ENCODE data around the gene PNCK. TPM values are rescaled to one million over a fixed set of nuclear protein-coding genes. Genes with fewer than 3 reads are reported as not detected.
A peak's percentile ranks its signal among the peaks of the same experiment; 100 is the strongest.
"Not testable (repeated sequence)": the region's sequence is repeated elsewhere in the genome, so short reads cannot be mapped to it uniquely, and the experiment has no call there.

Gene PNCK
- total RNA-seq, 2 experiments from 2014 or later: 0.30 to 0.71 TPM

- POLR2A ChIA-PET: no interaction called here
- intact Hi-C loops (cut with DNase I, micrococcal nuclease): no loop called here
These were observed 15.4 kb upstream of the PNCK start for GRCh38 chrX:153688911-153689590.

DNA sequence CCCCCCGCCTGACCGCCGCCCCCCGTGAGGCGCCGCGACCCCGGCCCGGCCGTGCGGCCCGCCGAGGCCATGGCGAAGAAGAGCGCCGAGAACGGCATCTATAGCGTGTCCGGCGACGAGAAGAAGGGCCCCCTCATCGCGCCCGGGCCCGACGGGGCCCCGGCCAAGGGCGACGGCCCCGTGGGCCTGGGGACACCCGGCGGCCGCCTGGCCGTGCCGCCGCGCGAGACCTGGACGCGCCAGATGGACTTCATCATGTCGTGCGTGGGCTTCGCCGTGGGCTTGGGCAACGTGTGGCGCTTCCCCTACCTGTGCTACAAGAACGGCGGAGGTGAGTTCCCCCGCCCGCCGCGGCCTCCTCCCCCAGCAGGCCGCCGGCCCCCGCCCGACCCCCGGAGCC is 14.9 kb upstream of the PNCK start:
- H3K27ac Mint-ChIP-seq: no peak overlapping the region

More at GRCh38 chrX:153688911-153689590, 15.4 kb upstream of the PNCK start:
- no peaks in the 10 kb centered on the region for H3K9me3 Mint-ChIP-seq (ENCODE audit: low read depth)
- no peaks in the 10 kb centered on the region for H3K36me3 Mint-ChIP-seq (ENCODE audit: low read depth)
- ATAC-seq (no peak), DNase-seq (no peak)
- CTCF ChIA-PET: no interaction called here
- H3K27ac Mint-ChIP-seq: no peak overlapping the region
- no peaks in the 10 kb centered on the region for H3K4me1 Mint-ChIP-seq
- peaks cover 6% of the 10 kb centered on the region for H3K27me3 Mint-ChIP-seq
- no peak overlapping the region for H3K4me3 Mint-ChIP-seq

GRCh38 chrX:153688071-153688470 is 14.5 kb upstream of the PNCK start:
- intact Hi-C loops (cut with DNase I, micrococcal nuclease): no loop called here
- H3K27me3 Mint-ChIP-seq: peaks cover 6% of the 10 kb centered on the region
- no peaks in the 10 kb centered on the region for H3K9me3 Mint-ChIP-seq (ENCODE audit: low read depth)
- peak; percentile 21 for ATAC-seq
- CTCF ChIA-PET: interaction anchor here (1.4 kb wide), 2 partner anchors 20 to 182 kb away, joined by 3 read pairs; no protein-coding TSS in a partner anchor
- H3K4me3 Mint-ChIP-seq: no peak overlapping the region
- no peak overlapping the region for H3K27ac Mint-ChIP-seq
- no peaks in the 10 kb centered on the region for H3K36me3 Mint-ChIP-seq (ENCODE audit: low read depth)
- POLR2A ChIA-PET: no interaction called here
- H3K4me1 Mint-ChIP-seq: no peaks in the 10 kb centered on the region
- no peak for DNase-seq

More for the DNA sequence above, 14.9 kb upstream of the PNCK start:
- Mint-ChIP-seq H3K9me3 (ENCODE audit: low read depth) (no peaks in the 10 kb centered on the region), H3K4me1 (no peaks in the 10 kb centered on the region), H3K4me3 (no peak overlapping the region), H3K36me3 (ENCODE audit: low read depth) (no peaks in the 10 kb centered on the region), H3K27me3 (peaks cover 6% of the 10 kb centered on the region)
- intact Hi-C loops (cut with DNase I, micrococcal nuclease): no loop called here
- ChIA-PET CTCF (interaction anchor here (1.4 kb wide), 1 partner anchor 20 kb away, joined by 3 read pairs; no protein-coding TSS in a partner anchor), POLR2A (no interaction called here)
- DNase-seq: no peak
- no peak for ATAC-seq

DNA sequence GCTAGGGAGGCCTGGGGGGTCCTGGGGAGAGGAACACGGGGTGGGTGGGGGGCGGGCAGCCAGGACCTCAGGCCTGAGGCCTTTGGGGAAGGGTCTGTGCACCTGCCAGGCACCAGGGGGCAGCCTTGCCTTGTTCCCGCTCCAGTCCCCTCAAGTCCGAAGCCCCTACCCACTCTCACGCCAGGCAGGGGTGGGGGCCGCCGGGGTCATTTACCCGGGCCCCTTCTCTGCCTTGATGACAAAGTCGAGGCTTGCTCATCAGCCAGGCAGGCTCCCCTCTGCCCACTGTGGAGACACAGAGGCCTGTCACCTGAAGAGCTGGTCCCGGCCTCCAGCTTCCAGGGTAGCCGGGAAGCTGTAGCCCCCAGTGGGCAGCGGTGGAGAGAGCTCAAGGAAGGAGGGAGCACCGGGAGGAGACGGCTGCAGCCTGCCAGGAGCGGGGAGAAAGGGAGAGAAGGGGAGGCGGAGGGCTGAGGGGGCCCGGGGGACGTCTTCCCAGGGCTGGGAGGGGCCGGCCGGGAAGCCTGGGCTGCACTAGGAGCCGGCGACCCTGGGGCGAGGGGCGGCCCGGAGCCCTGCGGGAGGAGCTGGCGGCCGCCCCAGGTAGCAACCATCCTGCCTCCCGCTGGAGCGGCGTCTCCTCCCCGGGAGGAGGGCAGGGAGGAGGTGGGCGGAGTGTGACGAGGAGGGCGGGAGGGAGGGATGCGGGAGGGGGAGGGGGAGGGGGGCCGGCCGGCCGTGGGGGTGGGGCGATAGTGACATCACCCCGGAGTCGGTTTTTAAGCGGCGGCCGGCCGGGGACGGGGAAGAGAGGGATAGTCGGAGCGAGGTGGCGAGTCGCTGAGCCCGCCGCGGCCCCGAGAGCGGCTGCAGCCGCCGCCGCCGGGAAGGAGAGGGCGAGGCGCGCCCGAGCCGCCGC is 13.8 kb upstream of the PNCK start, which contains the start of gene SLC6A8:
TSS of gene SLC6A8 (plus strand) at position 806 of the 919 bp plus-strand sequence. CDS start 649 bp downstream, outside the sequence.
- Mint-ChIP-seq H3K36me3 (ENCODE audit: low read depth) (no peaks in the 10 kb centered on the region), H3K4me3 (peak within 1 kb of the TSS; percentile 68), H3K9me3 (ENCODE audit: low read depth) (no peaks in the 10 kb centered on the region), H3K27ac (no peak within 1 kb of the TSS), H3K27me3 (peaks cover 6% of the 10 kb centered on the region), H3K4me1 (no peaks in the 10 kb centered on the region)
- peak; percentile 58 for ATAC-seq
- peak; percentile 61 for DNase-seq
- POLR2A ChIA-PET: no interaction called here
- CTCF ChIA-PET: interaction anchor here (1.4 kb wide), 2 partner anchors 19 to 182 kb away, joined by 3 read pairs; no protein-coding TSS in a partner anchor
- intact Hi-C loops (cut with DNase I, micrococcal nuclease): no loop called here

DNA sequence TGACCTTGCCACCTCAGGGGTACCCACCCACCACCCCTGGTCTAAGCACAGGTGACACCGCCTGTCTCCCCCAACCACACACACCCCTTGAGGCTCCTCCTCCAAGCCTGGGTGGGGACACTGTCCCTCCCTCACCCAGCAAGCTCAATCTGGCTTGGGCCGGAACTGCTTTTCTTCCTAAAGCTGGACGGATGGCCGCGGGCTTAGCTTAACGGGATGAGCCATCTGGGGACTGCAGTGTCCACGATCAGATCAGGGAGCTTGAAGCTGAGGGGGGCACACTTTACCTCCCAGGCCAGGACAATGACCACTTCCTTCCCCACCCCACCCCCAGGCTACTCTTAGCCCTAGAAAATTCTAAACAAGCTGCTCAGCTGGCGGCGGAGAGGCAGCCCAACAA is 13.1 kb upstream of the PNCK start:
- intact Hi-C loops (cut with DNase I, micrococcal nuclease): no loop called here
- no peaks in the 10 kb centered on the region for H3K9me3 Mint-ChIP-seq (ENCODE audit: low read depth)
- no peaks in the 10 kb centered on the region for H3K36me3 Mint-ChIP-seq (ENCODE audit: low read depth)
- H3K4me1 Mint-ChIP-seq: no peaks in the 10 kb centered on the region
- ATAC-seq (no peak), DNase-seq (no peak)
- no peak overlapping the region for H3K27ac Mint-ChIP-seq
- ChIA-PET POLR2A (no interaction called here), CTCF (interaction anchor here (1.4 kb wide), 1 partner anchor 181 kb away, joined by 3 read pairs; no protein-coding TSS in a partner anchor)
- H3K27me3 Mint-ChIP-seq: peaks cover 6% of the 10 kb centered on the region
- no peak overlapping the region for H3K4me3 Mint-ChIP-seq

GRCh38 chrX:153685751-153686696 is 12.4 kb upstream of the PNCK start:
- no peaks in the 10 kb centered on the region for H3K9me3 Mint-ChIP-seq (ENCODE audit: low read depth)
- CTCF ChIA-PET: interaction anchor here (3.1 kb wide), 1 partner anchor 18 kb away, joined by 12 read pairs; no protein-coding TSS in a partner anchor
- ATAC-seq: no peak
- DNase-seq: no peak
- POLR2A ChIA-PET: no interaction called here
- no peak overlapping the region for H3K27ac Mint-ChIP-seq
- peaks cover 6% of the 10 kb centered on the region for H3K27me3 Mint-ChIP-seq
- intact Hi-C loops (cut with DNase I, micrococcal nuclease): no loop called here
- H3K36me3 Mint-ChIP-seq (ENCODE audit: low read depth): no peaks in the 10 kb centered on the region
- H3K4me1 Mint-ChIP-seq: no peaks in the 10 kb centered on the region
- H3K4me3 Mint-ChIP-seq: no peak overlapping the region

DNA sequence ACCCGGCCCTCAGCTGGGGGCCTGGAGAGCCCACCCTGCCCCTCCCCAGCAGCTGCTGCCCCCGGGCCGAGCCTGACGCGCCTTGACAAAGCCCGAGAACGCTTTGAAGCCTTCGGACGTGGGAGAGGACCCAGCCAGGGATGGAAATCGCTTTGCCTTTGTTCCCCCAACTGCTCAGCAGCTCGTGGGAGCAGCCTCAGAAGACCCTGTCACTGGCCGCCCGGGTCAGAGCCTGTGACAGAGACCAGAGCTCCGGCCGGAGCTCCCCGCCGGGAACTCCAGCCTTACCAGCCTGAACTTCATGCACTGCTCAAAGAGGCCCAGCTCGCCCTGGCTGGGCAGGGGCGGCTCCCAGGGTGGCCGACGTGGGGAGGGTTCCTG is 11.5 kb upstream of the PNCK start:
- Mint-ChIP-seq H3K27ac (no peak overlapping the region), H3K36me3 (ENCODE audit: low read depth) (no peaks in the 10 kb centered on the region), H3K4me1 (no peaks in the 10 kb centered on the region), H3K9me3 (ENCODE audit: low read depth) (no peaks in the 10 kb centered on the region), H3K4me3 (no peak overlapping the region), H3K27me3 (peaks cover 6% of the 10 kb centered on the region)
- POLR2A ChIA-PET: no interaction called here
- ATAC-seq: no peak
- intact Hi-C loops (cut with DNase I, micrococcal nuclease): no loop called here
- no peak for DNase-seq
- CTCF ChIA-PET: interaction anchor here (1.4 to 3.1 kb wide), 3 partner anchors 17 to 146 kb away, joined by 4 to 12 read pairs (median 7); no protein-coding TSS in a partner anchor

GRCh38 chrX:153684467-153685155 is 11.0 kb upstream of the PNCK start:
- ChIA-PET CTCF (interaction anchor here (1.4 to 3.1 kb wide), 3 partner anchors 17 to 145 kb away, joined by 4 to 12 read pairs (median 7); no protein-coding TSS in a partner anchor), POLR2A (no interaction called here)
- Mint-ChIP-seq H3K4me1 (no peaks in the 10 kb centered on the region), H3K4me3 (no peak overlapping the region), H3K36me3 (ENCODE audit: low read depth) (no peaks in the 10 kb centered on the region), H3K27ac (no peak overlapping the region), H3K27me3 (peaks cover 8% of the 10 kb centered on the region), H3K9me3 (ENCODE audit: low read depth) (no peaks in the 10 kb centered on the region)
- no peak for DNase-seq
- intact Hi-C loops (cut with DNase I, micrococcal nuclease): no loop called here
- no peak for ATAC-seq

GRCh38 chrX:153683486-153683885 is 9.9 kb upstream of the PNCK start:
- H3K9me3 Mint-ChIP-seq (ENCODE audit: low read depth); ATAC-seq; H3K4me1 Mint-ChIP-seq; POLR2A ChIA-PET; H3K4me3 Mint-ChIP-seq; H3K36me3 Mint-ChIP-seq (ENCODE audit: low read depth); intact Hi-C loops (cut with DNase I, micrococcal nuclease); H3K27me3 Mint-ChIP-seq; DNase-seq; H3K27ac Mint-ChIP-seq: not testable (repeated sequence)
- CTCF ChIA-PET: interaction anchor here (1.5 to 3.1 kb wide), 2 partner anchors 15 to 144 kb away, joined by 7 to 12 read pairs; no protein-coding TSS in a partner anchor

DNA sequence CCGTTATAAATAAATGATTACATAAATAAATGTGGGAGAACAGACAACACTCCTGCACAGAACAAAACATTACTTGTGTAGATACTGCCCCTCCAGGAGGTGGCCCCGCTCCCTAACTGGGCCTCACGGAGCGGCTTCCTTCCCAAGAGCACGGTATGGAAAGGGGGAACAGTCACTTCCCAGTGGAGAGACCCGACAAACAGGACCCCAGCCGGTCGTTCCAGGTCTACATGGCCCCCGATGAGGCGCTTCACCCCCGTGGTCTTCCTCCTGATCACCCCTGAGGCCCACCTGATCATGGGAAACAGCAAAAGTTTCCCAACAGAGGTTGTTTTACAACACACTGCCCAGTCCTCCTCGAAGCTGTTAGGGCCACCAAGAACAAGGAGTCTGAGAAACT is 7.6 kb upstream of the PNCK start:
- no peaks in the 10 kb centered on the region for H3K9me3 Mint-ChIP-seq (ENCODE audit: low read depth)
- no peaks in the 10 kb centered on the region for H3K36me3 Mint-ChIP-seq (ENCODE audit: low read depth)
- no peak overlapping the region for H3K27ac Mint-ChIP-seq
- ChIA-PET CTCF (no interaction called here), POLR2A (no interaction called here)
- H3K4me1 Mint-ChIP-seq: no peaks in the 10 kb centered on the region
- H3K27me3 Mint-ChIP-seq: peaks cover 2% of the 10 kb centered on the region
- intact Hi-C loops (cut with DNase I, micrococcal nuclease): no loop called here
- no peak overlapping the region for H3K4me3 Mint-ChIP-seq
- no peak for DNase-seq
- no peak for ATAC-seq

All from activated CD4-positive, alpha-beta T cell treated with anti-CD3 and anti-CD28 coated beads for 36 hours (primary cell).